GM21515 (cell line): ENCODE results near the gene INSM1.
A peak's percentile ranks its signal among the peaks of the same experiment; 100 is the strongest.
"Not testable (repeated sequence)": the region's sequence is repeated elsewhere in the genome, so short reads cannot be mapped to it uniquely, and the experiment has no call there.

ENCODE experiments used
- ATAC-seq: cut with Tn5 transposase; IDR thresholded peaks from one replicate; pipeline ENCODE4 v1.9.1; 2021; ENCODE audit not compliant: unreplicated experiment

INSM1 gene

GRCh38 chr20:20367575-20368417, at the start of gene INSM1:
Gene INSM1, plus strand, starts transcription at chr20:20368104. Its CDS starts 164 bp downstream, at chr20:20368268.
- no peak for ATAC-seq

GRCh38 chr20:20318365-20319161, 49.3 kb upstream of the INSM1 start:
- no peak for ATAC-seq

GRCh38 chr20:20321134-20321533, 46.8 kb upstream of the INSM1 start:
- no peak for ATAC-seq

- ATAC-seq, result no peak
Measured at GRCh38 chr20:20321917-20322316, 46.0 kb upstream of the INSM1 start.

- no peak for ATAC-seq
Measured at GRCh38 chr20:20322912-20323311, 45.0 kb upstream of the INSM1 start.

GRCh38 chr20:20327746-20328145, 40.2 kb upstream of the INSM1 start:
- no peak for ATAC-seq

GRCh38 chr20:20329564-20329963, 38.3 kb upstream of the INSM1 start:
- no peak for ATAC-seq

- ATAC-seq, result no peak
Measured at GRCh38 chr20:20331156-20331555, 36.7 kb upstream of the INSM1 start.

- ATAC-seq, result no peak
Measured at GRCh38 chr20:20331817-20332216, 36.1 kb upstream of the INSM1 start.

GRCh38 chr20:20333866-20334265, 34.0 kb upstream of the INSM1 start:
- no peak for ATAC-seq

GRCh38 chr20:20334489-20334888, 33.4 kb upstream of the INSM1 start:
- peak; percentile 91 for ATAC-seq

- no peak for ATAC-seq
Measured at GRCh38 chr20:20338133-20338730, 29.7 kb upstream of the INSM1 start.

- no peak for ATAC-seq
Measured at GRCh38 chr20:20340443-20340842, 27.5 kb upstream of the INSM1 start.

- no peak for ATAC-seq
Measured at GRCh38 chr20:20341371-20341770, 26.5 kb upstream of the INSM1 start.

GRCh38 chr20:20342066-20342465, 25.8 kb upstream of the INSM1 start:
- no peak for ATAC-seq

GRCh38 chr20:20343932-20344331, 24.0 kb upstream of the INSM1 start:
- ATAC-seq, result no peak

- no peak for ATAC-seq
Measured at GRCh38 chr20:20344476-20344875, 23.4 kb upstream of the INSM1 start.

GRCh38 chr20:20353576-20353975, 14.3 kb upstream of the INSM1 start:
- no peak for ATAC-seq

- not testable (repeated sequence) for ATAC-seq
Measured at GRCh38 chr20:20355503-20355902, 12.4 kb upstream of the INSM1 start.

GRCh38 chr20:20358801-20359200, 9.1 kb upstream of the INSM1 start:
- ATAC-seq, result no peak

- ATAC-seq, result no peak
Measured at GRCh38 chr20:20359628-20360027, 8.3 kb upstream of the INSM1 start.

GRCh38 chr20:20360464-20360863, 7.4 kb upstream of the INSM1 start:
- peak; percentile 80 for ATAC-seq
